Measurements from ENCODE around the gene GRK4.

Gene GRK4

DNA sequence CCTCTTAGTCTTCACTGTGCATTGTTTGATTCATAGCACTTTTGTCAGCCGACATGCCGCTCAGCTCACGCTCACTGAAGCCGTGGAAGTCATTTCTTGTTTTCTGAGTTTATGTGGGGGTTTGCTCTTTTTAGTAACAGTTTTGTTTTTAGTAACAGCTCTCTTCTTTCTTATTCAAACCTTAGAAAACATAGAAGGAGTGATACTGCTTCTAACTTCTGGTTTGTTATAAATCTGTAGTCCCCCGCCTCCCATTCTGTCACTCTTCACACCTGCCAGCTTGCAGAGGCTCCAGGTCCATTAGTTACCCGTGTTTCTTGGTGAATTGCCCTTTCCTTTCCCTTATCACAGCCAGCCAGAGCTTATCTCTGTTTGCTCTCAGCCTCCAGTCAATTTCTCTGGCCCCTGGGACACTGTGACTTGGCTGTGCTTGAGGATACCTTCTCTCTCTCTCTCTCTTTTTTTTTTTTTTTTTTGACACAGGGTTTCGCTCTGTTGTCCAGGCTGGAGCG is 50.5 kb downstream of the GRK4 start:
- no peak for DNase-seq

- DNase-seq = no peak
Observed at GRCh38 chr4:3016961-3017360, 53.6 kb downstream of the GRK4 start.

- DNase-seq = no peak
Observed at GRCh38 chr4:3017504-3017903, 54.1 kb downstream of the GRK4 start.

GRCh38 chr4:3019145-3019846 is 55.9 kb downstream of the GRK4 start:
- DNase-seq = no peak

DNA sequence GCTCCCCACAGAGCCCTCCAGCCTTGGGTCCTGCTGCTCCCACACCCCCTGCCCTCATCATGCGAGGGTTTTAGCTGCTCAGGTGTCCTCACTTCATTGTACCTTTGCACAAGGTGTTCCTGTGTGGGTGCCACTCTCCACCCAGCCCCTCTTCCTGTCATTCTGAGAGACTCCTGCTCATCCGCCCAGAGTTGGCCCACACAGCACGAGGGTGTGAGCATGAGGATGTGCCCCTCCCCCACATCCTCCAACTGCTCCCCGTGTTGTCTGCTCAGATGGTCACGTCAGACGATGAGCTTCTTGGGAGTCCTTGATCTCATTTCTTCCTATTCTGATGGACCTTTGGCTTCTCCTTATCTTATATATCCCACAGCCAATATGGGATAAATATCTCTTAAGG is 57.8 kb downstream of the GRK4 start:
- no peak for DNase-seq

DNA sequence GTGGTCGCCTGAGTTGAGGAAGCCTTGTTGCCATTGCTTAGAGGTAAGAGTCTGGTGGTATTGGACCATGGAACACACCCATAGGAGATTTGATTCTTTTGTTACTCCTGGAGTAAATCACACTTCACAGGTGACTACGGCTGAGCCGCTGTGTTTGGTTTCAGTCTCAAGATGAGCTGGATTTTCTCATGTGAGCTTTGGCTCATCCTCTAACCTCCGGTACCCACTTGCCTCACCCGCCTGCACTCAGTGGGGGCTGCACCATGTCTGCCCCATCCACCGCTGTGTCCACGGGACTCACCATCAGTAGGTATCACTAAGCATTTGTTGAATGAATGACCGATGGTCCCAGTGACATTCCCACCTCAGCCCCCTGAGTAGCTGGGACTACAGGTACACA is 58.3 kb downstream of the GRK4 start:
- DNase-seq = no peak

GRCh38 chr4:3022112-3022511 is 58.7 kb downstream of the GRK4 start:
- no peak for DNase-seq

GRCh38 chr4:3022651-3023050 is 59.3 kb downstream of the GRK4 start:
- no peak for DNase-seq

GRCh38 chr4:3025881-3026280 is 62.5 kb downstream of the GRK4 start:
- DNase-seq = no peak

GRCh38 chr4:3026540-3026939 is 63.2 kb downstream of the GRK4 start:
- no peak for DNase-seq

GRCh38 chr4:3029464-3029863 is 66.1 kb downstream of the GRK4 start:
- no peak for DNase-seq

GRCh38 chr4:3030566-3031356 is 67.4 kb downstream of the GRK4 start:
- DNase-seq = no peak

DNA sequence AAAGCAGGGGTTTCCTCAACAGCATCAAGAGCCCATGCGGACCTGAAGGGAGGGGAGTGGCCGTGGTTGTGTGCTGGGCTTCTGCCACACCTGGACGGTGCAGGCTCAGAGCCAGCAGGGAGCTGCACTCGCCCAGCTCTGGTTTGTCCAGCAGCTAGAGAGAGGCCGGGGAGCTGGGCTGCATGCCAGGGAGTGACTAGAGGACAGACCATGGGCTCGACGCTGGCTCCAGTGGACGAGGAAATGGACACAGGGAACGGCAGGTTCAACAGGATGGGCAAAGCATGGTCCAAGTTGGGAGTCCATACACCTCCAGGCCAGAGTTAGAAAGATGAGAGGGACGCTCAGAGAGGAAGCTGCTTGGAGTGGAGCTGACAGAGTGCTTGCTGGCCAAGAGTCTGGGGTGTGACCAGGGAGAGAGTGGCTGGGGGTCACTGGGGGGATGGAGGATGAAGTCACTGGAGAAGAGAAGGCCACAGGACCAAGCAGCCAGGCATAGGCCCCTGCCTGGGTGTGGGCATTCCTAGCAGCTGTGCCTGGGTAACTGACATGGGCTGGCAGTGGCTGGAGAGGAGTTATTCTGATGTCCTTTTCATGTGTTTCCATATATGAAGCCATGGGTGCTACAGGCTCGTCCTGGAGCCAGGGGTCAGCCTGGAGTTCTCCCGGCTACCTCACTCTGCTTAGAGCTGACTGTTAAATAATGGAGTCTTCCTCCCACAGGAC is 68.1 kb downstream of the GRK4 start:
- DNase-seq = no peak

DNA sequence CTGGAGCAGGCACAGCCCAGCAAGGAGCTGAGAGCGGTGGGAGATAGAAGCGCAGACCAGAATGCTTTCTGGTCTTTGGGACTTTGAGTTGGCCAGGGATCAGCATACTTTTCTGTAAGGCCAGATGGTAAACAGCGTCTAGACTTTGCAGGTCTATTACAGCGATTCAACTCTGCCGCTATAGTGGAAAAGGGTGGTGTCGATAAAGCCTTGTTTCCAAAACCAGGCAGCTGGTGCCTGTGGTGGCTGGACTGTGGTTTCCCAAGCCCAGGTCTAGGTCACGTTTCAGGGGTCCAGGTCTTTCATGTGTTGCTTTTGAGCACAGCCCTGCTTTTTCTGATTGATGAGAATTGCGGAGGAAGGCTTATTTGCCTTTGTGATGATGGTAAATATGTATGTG is 70.9 kb downstream of the GRK4 start:
- DNase-seq = no peak

GRCh38 chr4:3035249-3035648 is 71.9 kb downstream of the GRK4 start:
- no peak for DNase-seq

GRCh38 chr4:3035674-3036073 is 72.3 kb downstream of the GRK4 start:
- DNase-seq = no peak

DNA sequence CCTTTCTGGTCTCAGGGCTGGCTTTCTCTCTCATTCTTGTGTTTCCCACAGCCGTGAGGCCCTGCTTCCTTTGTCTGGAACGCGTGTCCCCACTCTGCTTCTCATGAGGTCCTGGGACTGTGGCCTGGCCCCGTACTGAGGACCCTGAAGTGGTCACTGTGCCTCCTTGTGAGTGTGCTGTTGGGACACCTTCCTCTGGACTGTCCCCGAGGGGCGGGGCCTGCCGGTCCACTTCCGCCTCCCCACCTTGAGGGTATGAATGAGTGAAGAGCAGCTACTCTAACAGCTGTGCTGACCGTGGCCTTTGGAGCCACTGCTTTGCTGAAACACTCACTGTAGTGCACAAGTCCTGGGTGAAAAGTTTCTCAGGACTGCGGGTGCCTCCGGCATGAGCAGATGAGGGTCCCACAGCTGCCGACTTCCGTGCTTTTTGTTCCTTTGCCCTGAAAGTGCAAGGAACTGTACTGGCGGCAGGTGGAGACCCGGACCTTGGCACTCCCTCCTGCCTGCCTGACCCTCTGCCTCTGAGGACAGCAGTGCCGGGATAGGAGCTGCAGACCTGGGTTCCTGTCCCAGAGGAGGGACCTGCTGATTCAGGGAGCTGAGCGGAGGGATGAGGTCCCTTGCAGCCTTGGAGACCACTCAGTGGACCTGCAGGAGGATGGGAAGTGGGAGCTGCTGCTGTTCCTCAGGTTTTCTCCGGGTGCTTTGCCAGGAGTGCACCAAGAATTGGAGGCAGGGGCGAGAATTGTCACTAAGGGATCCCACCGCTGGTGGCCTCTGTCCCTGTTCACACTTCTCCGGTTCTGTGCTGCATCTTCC is 73.0 kb downstream of the GRK4 start:
- DNase-seq = no peak

GRCh38 chr4:3037957-3038461 is 74.6 kb downstream of the GRK4 start:
- peak; percentile 14 to 45 (median 29) for DNase-seq

DNA sequence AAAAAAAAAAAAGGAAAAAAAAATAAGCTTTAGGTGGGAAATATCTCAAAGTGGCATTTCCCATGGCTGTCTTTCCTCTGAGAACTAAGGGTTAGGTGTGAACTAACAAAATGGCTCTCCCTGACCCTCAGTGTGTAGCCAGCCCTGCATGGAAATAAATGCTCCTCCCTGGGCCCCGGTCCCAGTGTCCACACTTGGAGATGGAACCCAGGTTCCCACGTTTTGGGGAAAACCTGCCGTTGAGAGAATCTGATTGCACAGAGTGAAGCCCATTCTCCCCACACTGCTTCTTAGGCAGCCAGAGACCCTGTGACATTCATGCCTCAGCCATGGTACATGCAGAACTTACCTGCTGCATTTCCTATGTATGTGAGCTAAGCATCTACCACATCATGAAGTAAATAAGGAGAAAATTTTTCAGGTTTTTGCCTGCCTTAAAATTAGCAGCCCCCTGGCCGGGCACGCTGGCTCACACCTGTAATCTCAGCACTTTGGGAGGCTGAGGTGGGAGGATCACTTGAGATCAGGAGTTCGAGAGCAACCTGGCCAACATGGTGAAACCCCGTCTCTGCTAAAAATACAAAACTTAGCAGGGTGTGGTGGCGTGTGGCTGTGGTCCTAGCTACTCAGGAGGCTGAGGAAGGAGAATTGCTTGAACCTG is 76.5 kb downstream of the GRK4 start:
- no peak for DNase-seq

DNA sequence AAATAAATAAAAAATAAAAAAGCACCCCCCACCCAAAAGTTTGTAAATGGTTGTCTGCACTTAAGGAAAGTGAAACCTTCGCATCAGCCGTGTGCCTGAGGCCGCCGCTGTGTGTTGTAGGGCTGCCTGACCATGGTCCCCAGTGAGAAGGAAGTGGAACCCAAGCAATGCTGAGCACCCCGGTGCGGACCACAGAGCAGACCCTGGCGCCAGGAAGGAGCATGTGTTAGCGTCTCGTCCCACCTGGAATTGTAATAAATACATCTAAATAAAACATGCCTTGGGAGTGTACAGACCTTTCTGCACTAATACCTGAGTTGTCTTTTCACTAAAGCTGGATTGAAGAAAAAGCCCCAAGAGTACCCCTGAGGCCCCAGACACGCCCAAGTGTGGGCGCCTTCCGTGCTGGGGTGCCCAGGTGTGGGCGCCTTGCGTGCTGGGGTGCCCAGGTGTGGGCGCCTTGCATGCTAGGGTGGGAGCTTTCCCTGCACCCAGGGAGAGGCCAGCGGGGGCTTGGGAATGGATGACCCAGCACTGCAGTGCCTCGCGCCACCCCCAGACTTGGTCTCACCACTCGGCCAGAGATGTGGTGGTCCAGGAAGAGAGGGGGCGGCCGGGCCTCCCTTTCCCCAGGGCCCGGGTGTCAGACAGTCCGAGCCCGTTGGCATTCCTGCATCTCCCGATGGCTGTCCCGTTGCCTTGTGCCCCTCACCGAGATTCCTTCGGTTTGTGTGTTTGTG is 77.3 kb downstream of the GRK4 start:
- DNase-seq = peak in 2 of 4 experiments; percentile 24 to 34
